PC-9 (cell line): ENCODE data around the gene DHFR.

Source experiments
- CTCF ChIP-seq: fragments of 200-600 bp; sonication (generic); conservative IDR thresholded peaks from 2 replicates; pipeline ENCODE4 v1.6.1; 2017; ENCODE audit warnings: mixed run types, antibody characterized with exemption, mild to moderate bottlenecking, moderate library complexity
- EZH2 ChIP-seq: fragments of 200-600 bp; sonication (generic); IDR thresholded peaks from 2 replicates; pipeline ENCODE4 v1.8.0; 2017; ENCODE audit warnings: antibody characterized with exemption, low read depth

- no peak for TF ChIP-seq CTCF
- no peak for TF ChIP-seq EZH2
These were observed 10.3 kb upstream of the DHFR start for GRCh38 chr5:80665057-80665456.
